HG02852 (cell line): ENCODE results near the gene RCAN3.
"Not testable (repeated sequence)": the region's sequence is repeated elsewhere in the genome, so short reads cannot be mapped to it uniquely, and the experiment has no call there.

Experiments
- ATAC-seq: cut with Tn5 transposase; IDR thresholded peaks from one replicate; pipeline ENCODE4 v1.9.1; 2021; ENCODE audit warnings: mild to moderate bottlenecking, moderate library complexity; ENCODE audit not compliant: unreplicated experiment

The RCAN3 gene

GRCh38 chr1:24508911-24509310 is 6.3 kb downstream of the RCAN3 start:
- no peak for ATAC-seq

GRCh38 chr1:24513706-24514105 is 11.1 kb downstream of the RCAN3 start:
- ATAC-seq = no peak

GRCh38 chr1:24514946-24515345 is 12.3 kb downstream of the RCAN3 start:
- no peak for ATAC-seq

- ATAC-seq = not testable (repeated sequence)
These were observed 13.1 kb downstream of the RCAN3 start for GRCh38 chr1:24515671-24516209.

GRCh38 chr1:24516506-24516905 is 13.9 kb downstream of the RCAN3 start:
- ATAC-seq = no peak

DNA sequence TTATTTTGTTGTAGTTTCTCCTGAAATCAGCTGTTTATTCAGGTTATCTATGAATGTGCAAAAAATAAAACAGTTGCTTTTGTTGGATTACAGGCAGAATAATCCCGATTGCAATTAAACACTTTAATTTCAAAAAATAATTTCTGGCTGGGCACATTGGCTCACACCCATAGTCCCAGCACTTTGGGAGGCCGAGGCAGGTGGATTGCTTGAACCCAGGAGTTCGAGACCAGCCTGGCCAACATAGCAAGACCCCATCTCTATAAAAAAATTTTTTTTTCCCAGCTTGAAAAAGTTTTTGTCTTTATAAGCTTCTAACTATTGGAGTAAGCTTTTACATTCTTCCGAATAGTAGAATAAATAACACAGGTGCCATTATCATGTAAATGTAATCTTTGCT is 15.3 kb downstream of the RCAN3 start:
- no peak for ATAC-seq

DNA sequence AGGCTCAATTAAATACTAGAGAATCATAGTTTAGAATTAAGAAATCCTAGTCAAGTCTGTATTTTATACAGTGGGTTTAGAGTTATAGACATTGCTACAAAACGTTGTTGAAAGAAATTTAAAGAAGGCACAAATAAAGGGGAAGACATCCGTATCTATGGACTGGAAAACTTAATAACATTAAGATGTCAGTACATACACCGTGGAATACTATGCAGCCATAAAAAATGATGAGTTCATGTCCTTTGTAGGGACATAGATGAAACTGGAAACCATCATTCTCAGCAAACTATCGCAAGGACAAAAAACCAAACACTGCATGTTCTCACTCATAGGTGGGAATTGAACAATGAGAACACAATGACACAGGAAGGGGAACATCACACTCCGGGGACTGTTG is 17.6 kb downstream of the RCAN3 start:
- ATAC-seq = not testable (repeated sequence)

DNA sequence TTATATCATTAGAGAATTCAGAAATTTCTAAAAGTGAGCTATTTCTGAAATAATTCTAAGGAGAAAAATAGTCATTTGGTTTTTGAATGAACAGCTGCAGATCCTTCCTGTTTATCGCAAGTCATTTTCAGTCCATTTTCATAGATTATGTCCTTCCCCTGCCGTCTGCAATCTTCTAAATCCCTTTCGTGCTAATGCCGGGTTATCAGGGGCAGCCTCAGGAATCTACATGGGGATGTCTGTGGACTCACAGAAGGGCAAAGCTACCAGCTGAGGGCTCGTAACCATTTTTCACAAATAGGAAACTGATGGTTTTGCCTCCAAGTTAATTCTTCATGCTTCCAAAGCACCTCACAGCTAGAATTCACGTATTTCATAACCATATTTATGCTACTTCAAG is 23.0 kb downstream of the RCAN3 start:
- no peak for ATAC-seq

DNA sequence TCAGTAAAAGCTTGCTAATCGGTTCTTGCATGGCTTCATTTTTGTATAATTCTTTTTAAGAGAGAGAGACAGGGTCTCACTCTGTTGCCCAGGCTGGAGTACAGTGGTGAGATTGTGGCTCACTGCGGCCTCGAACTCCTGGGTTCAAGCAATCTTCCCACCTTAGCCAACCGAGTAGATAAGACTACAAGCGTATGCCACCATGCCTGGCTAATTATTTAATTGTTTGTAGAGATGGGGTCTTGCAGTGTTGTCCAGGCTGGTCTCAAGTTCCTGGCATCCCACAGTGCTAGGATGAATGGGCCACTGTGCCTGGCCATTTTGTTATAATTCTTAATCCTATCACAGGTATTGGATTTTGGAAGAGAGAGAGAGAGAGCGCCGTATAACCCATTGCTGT is 23.4 kb downstream of the RCAN3 start:
- ATAC-seq = no peak

DNA sequence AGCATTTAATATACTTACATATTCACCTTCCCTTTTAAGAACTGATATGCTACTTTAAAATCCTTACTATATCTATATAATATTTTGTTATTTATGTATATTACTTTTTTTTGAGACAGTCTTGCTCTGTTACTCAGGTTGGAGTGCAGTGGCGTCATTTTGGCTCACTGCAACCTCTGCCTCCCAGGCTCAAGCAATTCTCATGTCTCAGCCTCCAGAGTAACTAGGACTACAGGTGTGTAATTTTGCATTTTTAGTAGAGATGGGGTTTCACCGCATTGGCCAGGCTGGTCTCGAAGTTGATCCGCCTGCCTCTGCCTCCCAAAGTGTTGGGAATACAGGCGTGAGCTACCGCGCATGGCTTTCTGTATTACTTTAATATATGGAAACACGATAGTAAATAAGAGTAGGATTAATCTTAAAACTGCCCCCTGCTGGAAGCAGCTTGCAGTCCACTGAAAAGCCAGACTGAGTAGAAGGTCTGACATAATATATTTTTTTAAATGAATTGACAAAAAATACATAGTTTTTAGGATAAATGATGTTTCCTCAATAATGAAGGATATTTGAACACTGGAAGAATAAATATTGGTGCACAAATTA is 24.4 kb downstream of the RCAN3 start:
- no peak for ATAC-seq

- ATAC-seq = no peak
These were observed 26.1 kb downstream of the RCAN3 start for GRCh38 chr1:24528744-24529143.

- ATAC-seq = not testable (repeated sequence)
These were observed 26.7 kb downstream of the RCAN3 start for GRCh38 chr1:24529292-24529691.

DNA sequence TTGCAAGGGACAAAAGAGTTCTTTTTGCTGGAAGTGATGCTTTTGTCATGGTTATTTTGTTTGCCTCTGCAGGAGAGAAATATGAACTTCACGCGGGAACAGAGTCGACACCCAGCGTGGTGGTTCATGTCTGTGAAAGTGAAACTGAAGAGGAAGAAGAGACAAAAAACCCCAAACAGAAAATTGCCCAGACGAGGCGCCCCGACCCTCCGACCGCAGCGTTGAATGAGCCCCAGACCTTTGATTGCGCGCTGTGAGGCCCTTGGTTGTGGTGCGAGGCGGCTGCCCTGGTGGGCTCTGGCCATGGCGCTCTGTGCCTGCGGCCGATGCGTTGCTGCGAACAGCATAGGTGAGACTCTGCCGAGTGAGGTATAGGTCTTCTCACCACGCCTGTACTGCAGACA is 32.4 kb downstream of the RCAN3 start:
- no peak for ATAC-seq

GRCh38 chr1:24535778-24536177 is 33.1 kb downstream of the RCAN3 start:
- no peak for ATAC-seq

- no peak for ATAC-seq
These were observed 33.8 kb downstream of the RCAN3 start for GRCh38 chr1:24536391-24536840.

DNA sequence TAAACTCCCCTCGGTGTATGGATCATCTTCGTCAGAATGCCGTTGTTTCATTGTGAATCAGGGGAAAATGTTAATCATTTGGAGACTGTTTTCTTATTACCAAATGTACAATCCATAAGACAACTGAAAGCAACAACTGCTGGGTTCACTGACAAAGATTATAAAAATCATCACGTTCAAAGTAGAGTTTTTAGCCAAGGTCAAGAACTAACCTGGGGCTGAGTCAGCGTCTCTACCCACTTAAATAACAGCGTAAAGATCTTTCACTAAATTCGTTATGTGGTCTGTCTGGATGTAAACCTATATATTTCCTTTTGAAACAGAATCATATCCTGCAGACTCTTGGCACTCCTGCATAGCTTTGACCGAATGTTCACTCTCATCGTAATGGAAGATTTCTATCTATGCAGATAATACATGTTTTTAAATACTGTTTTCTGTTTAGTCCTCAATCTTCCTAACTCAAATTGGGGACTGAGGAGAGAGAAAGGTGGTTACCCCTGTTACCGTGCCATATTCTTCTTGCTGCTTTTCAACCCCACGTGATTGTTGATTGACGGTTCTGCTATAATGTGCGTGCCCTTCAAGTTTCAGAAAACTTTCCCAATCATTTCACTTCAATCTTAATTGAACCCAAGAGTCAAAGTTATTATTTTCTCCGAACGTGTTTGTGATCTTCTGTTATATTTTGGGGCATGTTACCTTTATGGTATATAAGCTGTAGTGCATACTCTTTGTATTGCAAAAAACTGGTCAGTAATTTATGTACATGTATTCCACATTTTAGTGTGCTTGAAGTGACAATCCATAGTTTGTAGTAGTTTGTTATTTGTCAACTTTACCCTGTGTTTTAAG is 37.6 kb downstream of the RCAN3 start:
- no peak for ATAC-seq

GRCh38 chr1:24540906-24541710 is 38.5 kb downstream of the RCAN3 start:
- no peak for ATAC-seq

DNA sequence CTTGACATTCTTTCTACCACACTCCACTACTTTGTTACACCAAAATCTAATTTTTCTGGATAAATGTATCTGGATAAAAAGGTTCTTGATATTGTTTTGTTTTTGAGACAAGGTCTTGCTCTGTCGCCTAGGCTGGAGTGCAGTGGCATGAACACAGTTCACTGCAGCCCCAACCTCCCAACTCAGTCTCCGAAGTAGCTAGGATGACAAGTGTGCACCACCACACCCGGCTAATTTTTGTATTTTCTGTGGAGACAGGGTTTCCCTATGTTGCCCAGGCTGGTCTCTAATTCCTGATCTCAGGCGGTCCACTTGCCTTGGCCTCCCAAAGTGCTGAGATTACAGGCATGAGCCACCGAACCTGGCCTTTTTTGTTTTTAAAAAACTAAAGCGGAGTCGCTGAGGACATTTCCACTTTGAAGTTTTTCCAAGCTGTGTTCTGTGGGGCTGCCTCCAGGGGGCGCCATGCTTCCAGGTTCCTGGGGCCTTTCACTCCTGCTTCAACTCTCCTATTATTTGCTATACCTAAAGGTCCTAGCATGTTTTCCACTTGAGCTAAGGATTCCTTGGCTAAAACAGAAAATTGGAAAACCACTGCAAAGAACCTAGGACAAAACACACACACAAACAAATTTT is 39.2 kb downstream of the RCAN3 start:
- no peak for ATAC-seq

DNA sequence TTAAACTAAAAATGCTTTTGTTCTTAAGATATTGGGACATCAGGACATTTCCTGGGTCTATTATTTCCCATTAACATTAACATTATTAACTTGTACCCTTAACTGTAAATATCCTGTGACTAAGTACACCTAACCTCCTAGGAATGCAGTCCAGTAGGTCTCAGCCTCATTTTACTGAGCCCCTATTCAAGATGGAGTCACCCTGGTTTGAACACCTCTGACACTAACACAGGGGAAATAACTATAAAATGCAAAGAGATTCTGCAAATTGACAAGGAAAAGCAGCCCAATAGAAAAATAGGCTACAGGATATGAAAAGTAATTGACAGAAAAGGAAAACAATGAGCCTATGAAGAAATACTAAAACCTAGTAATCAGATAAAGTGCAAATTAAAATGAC is 41.6 kb downstream of the RCAN3 start:
- ATAC-seq = no peak

GRCh38 chr1:24545662-24546061 is 43.0 kb downstream of the RCAN3 start:
- no peak for ATAC-seq

GRCh38 chr1:24547195-24547594 is 44.6 kb downstream of the RCAN3 start:
- no peak for ATAC-seq
